Right lobe of liver (tissue), 4 donors: ENCODE measurements around the gene LCLAT1.

Experiments
- CTCF ChIP-seq, 4 donors: fragments of 200-600 bp in 3 of 4; fragments of 450-650 bp in 1 of 4; IDR thresholded peaks; one replicate each; pipeline versions ENCODE4 v1.5.1 to v1.8.0; 2016 to 2022; ENCODE audit warnings: antibody characterized with exemption in 4 of 4, mild to moderate bottlenecking in 2 of 4
- POLR2A ChIP-seq: fragments of 450-650 bp; IDR thresholded peaks from one replicate; pipeline ENCODE4 v1.6.1; 2017; ENCODE audit warnings: antibody characterized with exemption, mild to moderate bottlenecking
- donor health status: DM: no; HTN: no; CAD: no.
- donor health status: DM: no; HTN: no; CAD: no.
- donor health status: DM: no; HTN: yes; CAD: no.

- TF ChIP-seq CTCF (IDR thresholded peaks at IDR 0.05) (no peak), POLR2A (no peak)
Measured at GRCh38 chr2:30548386-30548785, 101.3 kb downstream of the LCLAT1 start.
